ENCODE measurements around the gene GSTM4.

DNA sequence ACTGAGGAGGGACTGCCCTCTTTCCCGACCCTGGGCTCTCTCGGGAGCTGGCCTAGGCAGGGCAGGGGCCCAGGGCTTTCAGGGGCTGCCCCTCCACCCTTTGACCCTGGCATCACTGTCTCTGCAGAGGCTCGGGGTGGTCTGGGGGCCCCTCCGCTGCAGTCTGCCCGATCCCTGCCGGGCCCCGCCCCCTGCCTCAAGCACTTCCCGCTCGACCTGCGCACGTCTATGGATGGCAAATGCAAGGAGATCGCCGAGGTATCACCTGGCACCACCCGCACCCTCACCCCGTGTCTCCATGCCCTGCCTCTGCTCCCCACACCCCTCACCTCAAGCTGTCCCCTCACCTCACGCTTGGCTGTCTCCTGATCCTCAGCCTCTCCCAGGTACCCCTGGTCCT is 30.7 kb upstream of the GSTM4 start:
- TF ChIP-seq, protein P1, sequence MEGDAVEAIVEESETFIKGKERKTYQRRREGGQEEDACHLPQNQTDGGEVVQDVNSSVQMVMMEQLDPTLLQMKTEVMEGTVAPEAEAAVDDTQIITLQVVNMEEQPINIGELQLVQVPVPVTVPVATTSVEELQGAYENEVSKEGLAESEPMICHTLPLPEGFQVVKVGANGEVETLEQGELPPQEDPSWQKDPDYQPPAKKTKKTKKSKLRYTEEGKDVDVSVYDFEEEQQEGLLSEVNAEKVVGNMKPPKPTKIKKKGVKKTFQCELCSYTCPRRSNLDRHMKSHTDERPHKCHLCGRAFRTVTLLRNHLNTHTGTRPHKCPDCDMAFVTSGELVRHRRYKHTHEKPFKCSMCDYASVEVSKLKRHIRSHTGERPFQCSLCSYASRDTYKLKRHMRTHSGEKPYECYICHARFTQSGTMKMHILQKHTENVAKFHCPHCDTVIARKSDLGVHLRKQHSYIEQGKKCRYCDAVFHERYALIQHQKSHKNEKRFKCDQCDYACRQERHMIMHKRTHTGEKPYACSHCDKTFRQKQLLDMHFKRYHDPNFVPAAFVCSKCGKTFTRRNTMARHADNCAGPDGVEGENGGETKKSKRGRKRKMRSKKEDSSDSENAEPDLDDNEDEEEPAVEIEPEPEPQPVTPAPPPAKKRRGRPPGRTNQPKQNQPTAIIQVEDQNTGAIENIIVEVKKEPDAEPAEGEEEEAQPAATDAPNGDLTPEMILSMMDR (conservative IDR thresholded peaks at IDR 0.05; ENCODE audit: low read length) = no peak
- no peak for TF ChIP-seq EZH2phosphoT487 (IDR thresholded peaks at IDR 0.05; ENCODE audit: borderline replicate concordance)

Measured in Loucy (cell line).